ENCODE data around the gene ATP2A2.
"Not testable (repeated sequence)": the region's sequence is repeated elsewhere in the genome, so short reads cannot be mapped to it uniquely, and the experiment has no call there.

DNA sequence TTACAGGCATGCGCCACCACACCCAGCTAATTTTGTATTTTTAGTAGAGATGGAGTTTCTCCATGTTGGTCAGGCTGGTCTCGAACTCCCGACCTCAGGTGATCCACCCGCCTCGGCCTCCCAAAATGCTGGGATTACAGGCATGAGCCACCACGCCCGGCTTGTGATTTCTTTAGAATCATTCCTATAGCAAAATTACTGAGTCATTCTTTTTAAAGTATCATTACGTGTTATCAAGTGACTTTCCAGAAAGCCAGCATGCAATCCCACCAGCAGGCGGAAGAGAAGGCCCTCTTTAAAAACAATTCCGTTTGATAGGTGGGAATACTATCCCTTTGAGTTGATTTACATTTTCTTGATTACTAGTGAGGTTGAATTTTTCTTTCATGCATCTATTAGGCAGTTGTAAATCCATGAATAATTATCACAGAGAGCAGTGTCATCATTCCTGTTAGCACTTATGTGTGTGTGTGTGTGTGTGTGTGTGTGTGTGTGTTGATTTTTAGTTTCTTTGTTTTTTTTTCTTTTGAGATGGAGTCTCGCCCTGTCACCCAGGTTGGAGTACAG, 25.1 kb upstream of the ATP2A2 start:
- not testable (repeated sequence) for TF ChIP-seq POLR2A (IDR thresholded peaks at IDR 0.05)
- TF ChIP-seq, protein P1, sequence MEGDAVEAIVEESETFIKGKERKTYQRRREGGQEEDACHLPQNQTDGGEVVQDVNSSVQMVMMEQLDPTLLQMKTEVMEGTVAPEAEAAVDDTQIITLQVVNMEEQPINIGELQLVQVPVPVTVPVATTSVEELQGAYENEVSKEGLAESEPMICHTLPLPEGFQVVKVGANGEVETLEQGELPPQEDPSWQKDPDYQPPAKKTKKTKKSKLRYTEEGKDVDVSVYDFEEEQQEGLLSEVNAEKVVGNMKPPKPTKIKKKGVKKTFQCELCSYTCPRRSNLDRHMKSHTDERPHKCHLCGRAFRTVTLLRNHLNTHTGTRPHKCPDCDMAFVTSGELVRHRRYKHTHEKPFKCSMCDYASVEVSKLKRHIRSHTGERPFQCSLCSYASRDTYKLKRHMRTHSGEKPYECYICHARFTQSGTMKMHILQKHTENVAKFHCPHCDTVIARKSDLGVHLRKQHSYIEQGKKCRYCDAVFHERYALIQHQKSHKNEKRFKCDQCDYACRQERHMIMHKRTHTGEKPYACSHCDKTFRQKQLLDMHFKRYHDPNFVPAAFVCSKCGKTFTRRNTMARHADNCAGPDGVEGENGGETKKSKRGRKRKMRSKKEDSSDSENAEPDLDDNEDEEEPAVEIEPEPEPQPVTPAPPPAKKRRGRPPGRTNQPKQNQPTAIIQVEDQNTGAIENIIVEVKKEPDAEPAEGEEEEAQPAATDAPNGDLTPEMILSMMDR (IDR thresholded peaks at IDR 0.05): not testable (repeated sequence)

Measured in right lobe of liver (tissue), 4 donors.